NCI-H128 (cell line): ENCODE results near the gene BNIP3.
"Not testable (repeated sequence)": the region's sequence is repeated elsewhere in the genome, so short reads cannot be mapped to it uniquely, and the experiment has no call there.

Experiments used
- DNase-seq: peaks from one replicate; lab custom pipeline; 2025; ENCODE audit not compliant: unreplicated experiment; lab: John Stamatoyannopoulos, UW

BNIP3 gene

GRCh38 chr10:131930586-131931330 is 51.0 kb downstream of the BNIP3 start:
- DNase-seq, result no peak

- DNase-seq, result no peak
Observed at GRCh38 chr10:131930150-131930549, 51.6 kb downstream of the BNIP3 start.

- DNase-seq, result no peak
Observed at GRCh38 chr10:131929122-131929845, 52.4 kb downstream of the BNIP3 start.

- no peak for DNase-seq
Observed at GRCh38 chr10:131928248-131929095, 53.3 kb downstream of the BNIP3 start.

- no peak for DNase-seq
Observed at GRCh38 chr10:131926743-131927595, 54.8 kb downstream of the BNIP3 start.

- DNase-seq, result no peak
Observed at GRCh38 chr10:131926253-131926652, 55.5 kb downstream of the BNIP3 start.

- DNase-seq, result no peak
Observed at GRCh38 chr10:131925716-131926115, 56.0 kb downstream of the BNIP3 start.

GRCh38 chr10:131925011-131925649 is 56.6 kb downstream of the BNIP3 start:
- no peak for DNase-seq

GRCh38 chr10:131923038-131923756 is 58.5 kb downstream of the BNIP3 start:
- no peak for DNase-seq

GRCh38 chr10:131921184-131921583 is 60.5 kb downstream of the BNIP3 start:
- no peak for DNase-seq

GRCh38 chr10:131920693-131921092 is 61.0 kb downstream of the BNIP3 start:
- no peak for DNase-seq

- DNase-seq, result no peak
Observed at GRCh38 chr10:131920151-131920550, 61.6 kb downstream of the BNIP3 start.

GRCh38 chr10:131919461-131919860 is 62.3 kb downstream of the BNIP3 start:
- not testable (repeated sequence) for DNase-seq
